ENCODE data around the gene BORCS5.

BORCS5 gene

DNA sequence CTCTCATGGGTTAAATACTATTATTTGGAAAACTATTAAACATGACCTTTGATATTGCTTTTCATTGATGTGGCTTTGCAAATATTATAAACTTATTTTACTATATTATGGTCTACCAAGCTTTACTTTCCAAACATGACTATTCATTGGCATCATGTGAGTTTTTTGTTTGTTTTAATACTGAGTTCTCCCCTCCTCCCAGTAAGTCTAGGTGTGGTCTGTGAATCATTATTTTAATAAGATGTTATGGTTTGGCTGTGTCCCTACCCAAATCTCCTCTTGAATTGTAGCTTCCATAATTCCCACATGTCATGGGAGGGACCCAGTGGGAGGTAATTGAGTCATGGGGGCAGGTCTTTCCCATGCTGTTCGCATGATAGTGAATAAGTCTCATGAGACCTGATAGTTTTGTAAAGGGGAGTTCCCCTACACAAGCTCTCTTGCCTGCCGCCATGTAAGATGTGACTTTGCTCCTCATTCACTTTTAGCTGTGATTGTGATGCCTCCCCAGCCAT, 80.0 kb downstream of the BORCS5 start:
- peak; percentile 67 for DNase-seq

DNA sequence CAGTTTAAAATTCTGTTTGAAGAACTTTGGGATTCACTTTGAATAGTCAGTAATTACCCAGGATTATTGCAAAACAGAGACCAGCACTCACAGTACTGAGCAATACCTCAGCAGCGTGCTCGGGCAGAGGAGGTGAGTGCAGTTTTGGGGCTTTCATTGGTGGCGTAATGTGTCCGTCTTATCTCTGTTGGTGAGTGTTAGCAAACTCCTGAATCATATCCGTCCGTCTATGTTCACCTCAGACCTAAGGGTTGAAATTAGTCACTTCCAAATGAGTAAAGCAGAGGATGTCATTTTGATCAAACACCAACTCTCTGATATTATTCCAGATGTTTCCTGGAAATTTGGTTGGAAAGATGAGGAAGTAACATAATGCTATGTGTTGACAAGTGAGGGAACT, 82.8 kb downstream of the BORCS5 start:
- DNase-seq, result no peak

DNA sequence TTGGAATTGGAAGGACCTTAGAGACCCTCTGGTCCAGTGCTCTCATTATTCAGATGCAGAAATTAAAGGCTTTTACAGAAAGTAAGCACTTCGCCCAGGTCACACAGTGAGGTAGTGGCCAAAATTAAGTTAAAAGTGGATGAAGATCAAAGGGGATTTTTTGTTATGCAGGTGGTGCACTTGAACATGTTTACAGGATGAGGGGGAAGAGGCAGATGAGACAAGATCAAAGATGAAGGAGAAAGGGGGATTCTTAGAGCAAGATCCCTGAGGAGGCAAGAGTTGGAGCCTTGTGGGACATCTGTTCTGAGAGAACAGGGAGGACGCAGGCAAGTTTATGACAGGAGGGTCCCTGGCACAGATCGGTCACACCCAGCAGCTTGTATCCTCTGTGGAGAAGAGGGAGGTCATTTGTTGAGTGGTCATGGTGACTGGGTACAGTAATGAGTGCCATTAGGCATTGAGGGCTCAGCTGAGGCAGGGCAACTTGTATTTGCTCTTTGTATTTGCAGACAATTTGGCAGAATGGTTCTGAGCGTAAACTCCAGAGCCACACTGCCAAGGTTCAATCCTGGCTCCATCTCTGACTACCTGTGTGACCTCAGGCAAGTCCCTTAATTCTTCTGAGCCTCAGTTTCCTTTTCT, 84.0 kb downstream of the BORCS5 start:
- DNase-seq, result no peak

DNA sequence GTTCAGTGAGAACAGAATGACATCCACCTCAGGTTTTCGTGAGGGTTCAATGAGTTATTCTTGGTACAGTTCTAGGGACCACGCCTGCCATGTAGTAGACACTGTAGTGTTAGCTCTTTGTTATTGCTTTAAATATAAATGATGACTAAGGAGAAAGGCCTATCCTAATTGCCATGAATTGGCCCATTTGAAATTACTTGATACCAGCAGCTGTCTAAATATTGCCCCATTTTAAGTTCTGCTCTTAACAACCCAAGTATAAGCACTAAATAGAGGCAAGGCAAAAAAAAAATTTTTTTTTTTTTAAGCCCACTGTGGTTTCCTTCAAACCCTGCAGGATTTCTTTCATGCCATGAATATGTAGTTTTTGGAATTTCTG, 84.5 kb downstream of the BORCS5 start:
- DNase-seq, result no peak

DNA sequence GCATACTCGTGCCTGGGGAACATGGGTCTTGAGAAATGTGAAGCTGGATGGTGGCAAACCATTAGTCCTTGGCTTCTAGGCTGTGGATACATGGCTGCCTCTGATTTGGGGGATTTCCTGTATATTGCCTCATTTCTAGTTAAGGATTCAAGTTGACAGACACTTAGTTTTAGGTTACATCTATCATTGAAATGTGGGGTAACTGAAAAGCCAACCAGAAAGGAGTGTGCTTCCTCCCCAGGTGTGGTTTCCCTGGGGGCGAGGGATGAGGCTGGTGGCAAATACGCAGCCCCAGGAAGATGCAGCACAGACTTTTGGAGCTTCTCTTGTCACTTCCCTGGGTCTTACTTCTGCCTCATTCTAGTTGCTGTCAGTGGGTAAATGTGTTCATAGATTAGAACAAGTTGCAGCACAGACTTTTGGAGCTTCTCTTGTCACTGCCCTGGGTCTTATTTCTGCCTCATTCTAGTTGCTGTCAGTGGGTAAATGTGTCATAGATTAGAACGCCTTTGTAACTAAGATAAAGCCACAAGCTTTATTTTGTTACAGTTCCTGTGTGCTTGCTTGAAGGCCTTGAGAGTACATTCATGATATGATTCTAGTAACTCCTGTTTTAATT, 85.1 kb downstream of the BORCS5 start:
- DNase-seq, result peak; percentile 19

DNA sequence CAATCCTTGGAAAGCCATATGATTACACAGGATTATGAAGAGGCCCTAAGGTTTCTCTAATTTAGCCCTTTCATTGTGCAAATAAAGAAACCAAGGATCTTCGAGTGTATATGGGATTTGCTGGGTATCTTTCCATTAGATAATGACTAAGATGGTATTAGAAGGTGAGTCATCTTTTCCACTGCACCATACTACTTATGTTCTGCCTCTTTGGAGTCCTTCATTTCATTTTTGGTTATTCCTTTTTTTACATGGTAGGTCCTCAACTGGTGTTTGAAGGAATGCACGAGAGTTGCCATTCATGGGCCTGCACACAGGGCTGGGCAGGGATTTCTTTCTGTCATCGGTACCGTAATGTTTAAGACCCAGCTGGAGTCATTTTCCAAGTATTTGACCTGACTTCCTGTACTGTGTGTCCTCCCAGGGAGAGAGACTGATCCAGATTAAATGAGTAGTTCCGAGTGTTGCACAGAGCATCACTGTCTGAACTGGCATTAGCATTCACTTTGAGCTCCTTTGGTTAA, 85.7 kb downstream of the BORCS5 start:
- DNase-seq, result peak; percentile 56

DNA sequence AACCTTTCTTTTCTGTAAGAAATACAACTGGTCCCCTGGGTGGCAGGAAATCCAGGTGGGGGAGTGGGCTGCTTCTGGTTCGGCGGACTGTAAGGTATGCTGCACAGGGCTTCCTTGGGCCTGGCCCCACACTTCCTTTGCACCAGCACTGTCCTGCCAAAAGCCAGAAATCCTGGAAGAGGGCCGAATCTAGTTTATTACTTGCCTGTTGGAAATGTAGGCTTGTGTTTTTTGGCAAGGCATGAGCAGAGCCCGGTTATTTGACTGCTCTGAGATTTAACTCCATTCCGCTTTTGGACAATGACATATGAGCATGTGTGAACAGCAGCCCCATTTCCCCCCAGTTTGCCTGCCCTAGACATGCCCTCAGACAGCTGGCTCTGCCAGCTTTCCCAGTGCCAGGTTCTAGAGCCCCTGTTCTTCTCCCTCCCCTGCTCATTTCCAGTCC, 86.6 kb downstream of the BORCS5 start:
- no peak for DNase-seq

DNA sequence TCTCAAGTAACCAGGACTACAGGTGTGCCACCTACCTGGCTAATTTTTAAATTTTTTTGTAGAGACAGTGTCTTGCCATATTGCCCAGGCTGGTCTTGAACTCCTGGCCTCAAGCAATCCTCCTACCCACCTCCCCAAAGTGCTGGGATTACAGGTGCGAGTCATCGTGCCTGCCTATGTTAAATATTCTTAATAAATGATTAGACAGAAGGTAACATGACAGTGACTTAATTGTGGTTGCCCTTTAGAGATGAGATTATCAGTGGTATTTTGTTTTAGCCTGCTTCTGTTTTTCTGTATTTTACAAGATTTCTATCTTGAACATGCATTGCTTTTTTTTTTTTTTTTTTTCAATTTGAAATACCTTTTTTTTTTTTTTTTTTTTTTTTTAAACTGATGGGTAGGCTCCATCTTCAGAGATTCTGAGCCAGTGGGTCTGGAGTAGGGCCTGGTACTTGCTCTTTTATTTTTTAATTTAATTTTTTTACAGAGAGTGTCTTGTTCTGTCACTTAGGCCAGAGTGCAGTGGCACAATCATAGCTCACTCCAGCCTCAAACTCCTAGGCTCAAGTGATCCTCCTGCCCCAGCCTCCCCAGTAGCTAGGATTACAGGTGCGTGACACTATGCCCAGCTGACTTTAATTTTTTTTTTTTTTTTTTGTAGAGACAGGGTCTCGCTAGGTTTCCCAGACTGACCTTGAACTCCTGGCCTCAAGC, 88.4 kb downstream of the BORCS5 start:
- no peak for DNase-seq

DNA sequence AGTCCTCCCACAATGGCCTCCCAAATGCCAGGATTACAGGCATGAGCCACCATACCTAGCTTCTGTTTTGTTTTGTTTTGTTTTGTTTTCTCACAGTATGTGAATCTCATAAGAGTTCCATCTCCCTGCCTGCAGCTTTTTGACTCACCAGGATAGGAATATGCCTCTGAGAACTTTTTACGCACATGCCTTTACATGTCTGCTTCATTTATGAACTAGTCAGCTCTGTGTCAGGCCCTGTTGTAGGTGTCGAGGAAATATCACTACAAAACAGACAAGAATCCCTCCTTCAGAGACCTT, 89.0 kb downstream of the BORCS5 start:
- no peak for DNase-seq

DNA sequence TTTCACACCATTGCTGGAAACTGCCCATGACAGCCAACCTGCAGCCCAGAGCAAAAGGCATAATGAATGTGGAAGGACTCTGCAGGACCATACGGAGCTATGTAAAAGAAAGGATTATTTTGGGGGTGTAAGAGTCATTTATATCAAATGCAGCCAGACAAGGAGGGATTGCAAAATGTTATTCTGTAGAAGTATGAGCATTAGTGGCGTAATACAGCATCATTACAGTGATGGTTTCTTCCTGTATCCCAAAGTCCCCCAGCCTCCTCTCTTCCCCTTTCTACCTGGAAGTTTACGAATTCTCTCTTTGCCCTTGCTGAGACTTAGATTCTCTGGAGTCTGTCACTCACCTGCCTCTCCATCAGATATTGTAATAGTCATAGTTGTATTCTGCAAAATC, 89.9 kb downstream of the BORCS5 start:
- DNase-seq, result no peak

DNA sequence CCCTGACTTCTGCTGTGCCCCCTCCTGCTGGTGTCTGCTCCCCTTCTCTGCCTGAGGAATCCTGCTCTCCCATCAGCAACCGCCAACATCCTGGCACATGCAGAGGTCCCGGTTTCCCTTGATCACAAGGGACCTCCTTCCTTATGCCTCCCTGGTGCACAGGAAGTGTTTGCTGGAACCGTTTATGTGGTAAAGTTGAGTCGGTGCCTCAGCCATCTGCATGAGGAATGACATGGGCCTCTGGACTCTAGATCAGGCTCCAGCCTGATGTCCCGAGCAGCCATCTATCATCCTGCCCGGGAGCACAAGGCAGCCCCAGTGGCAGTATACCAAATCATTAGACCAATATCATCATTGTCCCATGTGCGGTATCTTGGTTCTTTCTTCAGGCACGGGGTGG, 90.4 kb downstream of the BORCS5 start:
- DNase-seq, result no peak

DNA sequence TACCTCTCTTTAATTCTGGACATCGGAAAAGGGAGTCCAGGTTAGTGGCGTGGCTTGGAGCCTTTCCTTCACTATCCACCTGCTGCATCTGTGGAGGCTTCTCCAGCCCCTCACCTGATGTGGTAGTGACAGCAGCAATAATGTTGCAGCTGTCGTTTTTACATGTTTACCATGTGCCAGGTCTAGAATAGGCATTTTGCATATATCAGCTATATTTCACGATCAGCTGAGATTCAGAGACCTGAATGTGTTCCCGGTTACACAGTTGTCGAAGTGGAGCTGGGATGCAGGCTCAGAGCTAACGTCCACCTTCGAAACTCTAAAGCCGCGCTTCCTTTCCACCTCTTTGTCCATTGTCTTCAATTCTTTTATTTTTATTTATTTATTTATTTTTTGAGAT, 91.0 kb downstream of the BORCS5 start:
- DNase-seq, result no peak

DNA sequence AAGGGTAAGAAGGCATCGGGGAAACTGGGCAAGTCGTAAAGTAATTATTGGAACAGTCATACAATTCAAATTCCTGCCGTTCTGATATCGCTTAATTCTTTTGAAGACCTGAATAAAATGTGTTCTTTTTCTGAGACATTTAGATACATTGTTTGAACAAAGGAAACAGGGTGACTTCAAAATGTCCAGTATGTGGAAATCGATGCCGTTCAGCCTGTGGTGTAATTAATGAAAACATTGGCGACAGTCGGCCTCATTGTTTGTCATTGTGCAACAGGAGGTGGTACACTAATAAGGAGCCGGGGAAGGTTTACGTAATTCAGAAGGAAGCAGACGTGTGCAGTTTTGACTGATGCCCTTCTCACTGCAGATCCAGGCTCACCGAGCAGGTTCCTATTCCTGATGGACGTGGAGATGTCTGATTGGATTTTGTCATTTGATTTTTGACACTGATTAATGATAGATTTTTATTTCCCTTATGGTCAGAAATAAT, 92.7 kb downstream of the BORCS5 start:
- DNase-seq, result no peak

DNA sequence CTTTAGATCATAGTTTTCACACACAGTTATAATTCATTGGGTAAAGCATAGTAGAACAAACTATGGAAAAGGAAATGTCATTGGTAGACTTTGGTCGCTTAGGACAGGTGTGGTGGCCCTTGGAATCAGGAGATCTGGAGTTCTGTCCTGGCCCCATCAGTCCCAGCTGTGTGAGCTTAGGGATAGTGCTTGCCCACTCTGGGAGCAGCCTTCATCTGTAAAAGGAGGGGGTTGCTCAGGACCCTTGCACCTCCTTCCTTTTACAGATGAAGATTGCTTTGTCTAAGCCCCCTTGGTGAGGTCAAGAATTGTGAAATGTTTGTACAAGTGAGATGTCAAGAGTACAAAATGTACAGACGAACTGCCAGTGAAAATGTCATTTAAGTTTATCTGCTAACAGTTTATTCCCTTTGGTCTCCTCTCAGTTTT, 93.2 kb downstream of the BORCS5 start:
- DNase-seq, result no peak

DNA sequence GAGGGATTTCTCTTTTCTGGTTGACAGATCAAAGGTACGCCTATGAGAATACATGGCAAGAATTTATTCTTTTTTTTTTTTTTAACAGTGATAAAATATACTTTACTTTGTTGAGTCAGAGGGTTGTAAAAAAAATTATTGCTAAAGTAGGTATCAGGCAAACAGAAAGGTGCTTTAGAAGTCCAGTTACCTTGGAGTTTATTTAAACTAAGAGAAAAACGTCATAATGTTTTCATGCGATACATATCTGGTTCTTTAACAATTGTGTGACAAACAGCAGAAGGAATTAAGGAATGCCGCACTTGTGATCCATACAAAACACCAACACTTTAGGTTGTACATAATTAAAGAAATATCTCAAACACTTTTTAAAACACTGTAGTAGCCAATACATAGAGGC, 94.2 kb downstream of the BORCS5 start:
- no peak for DNase-seq

DNA sequence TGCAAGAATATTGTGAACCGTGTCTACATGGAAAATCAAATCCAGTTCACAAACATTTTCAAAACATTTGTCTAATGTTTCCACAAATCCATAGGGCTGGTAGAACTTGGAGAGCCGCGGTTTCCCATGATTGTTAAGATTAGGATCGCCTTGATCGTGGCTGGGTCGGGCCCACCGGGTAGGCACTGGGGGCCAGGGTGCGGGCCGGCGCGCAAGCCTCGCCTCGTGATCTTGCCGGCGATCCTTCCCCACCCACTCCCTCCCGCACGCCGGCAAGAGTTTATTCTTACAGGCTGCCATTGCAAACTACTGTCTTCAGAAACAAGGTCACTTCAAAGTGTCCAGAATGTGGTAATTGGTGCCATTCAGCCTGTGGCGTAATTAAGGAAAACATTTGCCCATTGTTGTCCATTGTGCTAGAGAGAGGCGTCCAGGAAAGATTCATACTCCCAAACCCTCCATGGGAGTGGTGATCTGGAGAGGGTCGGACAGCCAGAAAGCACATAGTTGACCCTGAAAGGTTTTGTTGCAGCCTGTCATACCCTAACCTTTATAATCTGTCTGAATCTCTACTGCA, 95.5 kb downstream of the BORCS5 start:
- DNase-seq, result no peak

DNA sequence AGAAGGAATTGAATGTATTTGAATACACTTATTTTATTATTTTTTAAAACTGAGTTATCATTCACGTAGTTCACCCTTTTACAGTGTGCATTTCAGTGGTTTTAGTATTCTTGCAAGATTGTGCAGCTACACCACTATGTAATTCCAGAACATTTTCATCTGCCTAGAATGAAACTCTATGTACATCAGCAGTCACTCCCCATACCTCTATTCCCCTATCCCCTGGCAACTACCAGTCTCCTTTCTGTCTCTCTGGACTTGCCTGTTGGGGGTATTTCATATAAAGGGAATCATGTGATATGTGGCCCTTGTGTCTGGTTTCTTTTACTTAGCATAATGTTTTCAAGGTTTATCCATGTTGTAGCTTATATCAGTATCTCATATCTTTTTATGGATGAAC, 96.8 kb downstream of the BORCS5 start:
- DNase-seq, result no peak

DNA sequence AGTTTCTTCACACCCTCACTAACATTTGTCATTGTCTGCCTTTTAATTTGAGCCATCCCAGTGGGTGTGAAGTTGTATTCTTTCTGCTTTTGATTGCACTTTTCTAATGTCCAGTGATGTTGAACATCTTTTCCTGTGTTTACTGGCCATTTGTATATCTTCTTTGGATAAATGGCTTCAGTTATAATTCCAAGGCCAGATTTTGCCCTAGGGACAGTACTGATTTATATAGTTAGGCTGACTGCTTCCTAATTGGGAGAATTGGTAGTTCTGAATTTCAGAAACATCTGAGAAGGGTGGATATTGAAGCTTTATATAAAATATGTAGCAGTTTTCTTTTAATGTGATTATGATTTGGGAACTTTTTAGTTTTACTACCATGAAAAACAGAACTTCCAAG, 97.4 kb downstream of the BORCS5 start:
- DNase-seq, result no peak

DNA sequence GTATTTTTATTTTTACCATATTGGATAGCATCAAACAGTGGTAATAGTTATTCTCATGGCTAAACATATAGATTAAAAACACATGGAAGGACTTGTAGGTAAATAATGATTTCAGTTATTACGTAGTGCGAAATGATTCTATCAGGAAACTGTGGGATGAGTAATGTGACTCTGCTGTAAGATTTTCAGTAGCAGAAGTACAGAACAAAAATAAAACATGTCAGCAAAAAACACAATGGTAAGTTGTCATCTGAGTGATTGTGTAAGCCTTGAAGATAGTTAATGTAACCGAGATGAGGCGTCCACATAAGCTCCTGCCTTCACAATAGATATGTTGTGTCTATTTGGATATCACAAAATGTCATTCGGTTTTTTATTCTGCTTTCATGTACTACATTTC, 99.8 kb downstream of the BORCS5 start:
- no peak for DNase-seq

DNA sequence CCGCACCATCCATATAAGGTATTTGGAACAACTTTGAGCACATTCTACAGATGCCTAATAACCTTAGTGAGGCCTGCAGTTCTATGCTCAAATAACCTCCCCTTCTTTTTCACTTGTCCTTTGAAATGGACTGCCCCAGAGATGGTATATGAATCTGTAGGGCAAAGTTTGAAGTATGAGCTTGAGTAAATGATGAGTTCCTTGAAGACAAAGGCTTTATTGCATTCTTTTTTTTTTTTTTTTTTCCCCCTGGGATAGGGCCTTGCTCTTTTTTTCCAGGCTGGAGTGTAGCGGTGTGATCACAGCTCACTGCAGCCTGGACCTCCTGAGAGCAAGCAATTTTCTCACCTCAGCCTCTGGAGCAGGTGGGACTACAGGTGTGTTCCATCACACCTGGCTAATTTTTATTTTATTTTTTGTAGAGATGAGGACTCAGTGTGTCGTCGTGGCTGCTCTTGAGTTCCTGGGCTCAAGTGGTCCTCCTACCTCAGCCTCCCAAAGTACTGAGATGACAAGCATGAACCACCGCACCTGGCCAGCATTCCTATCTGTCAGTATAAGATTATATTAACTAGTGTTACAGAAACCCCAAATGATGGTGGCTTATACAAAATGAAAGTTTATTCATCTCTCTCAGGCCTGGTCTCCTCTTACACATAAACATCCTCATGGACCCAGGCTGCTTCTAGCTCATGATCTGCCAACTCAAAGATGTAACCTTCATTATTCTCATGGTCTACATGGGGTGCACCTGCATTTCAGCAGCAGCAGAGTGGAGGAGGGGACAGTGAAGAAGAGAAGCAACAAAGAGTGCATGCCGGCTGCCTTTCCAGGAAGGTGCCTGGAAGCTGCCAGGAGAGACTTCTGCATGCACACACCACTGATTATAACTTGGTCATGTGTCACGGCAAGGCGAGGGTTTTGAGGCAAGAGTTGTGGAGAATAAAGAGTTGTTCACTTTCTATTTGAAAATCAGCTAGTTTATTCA, 104.4 kb downstream of the BORCS5 start:
- no peak for DNase-seq

DNA sequence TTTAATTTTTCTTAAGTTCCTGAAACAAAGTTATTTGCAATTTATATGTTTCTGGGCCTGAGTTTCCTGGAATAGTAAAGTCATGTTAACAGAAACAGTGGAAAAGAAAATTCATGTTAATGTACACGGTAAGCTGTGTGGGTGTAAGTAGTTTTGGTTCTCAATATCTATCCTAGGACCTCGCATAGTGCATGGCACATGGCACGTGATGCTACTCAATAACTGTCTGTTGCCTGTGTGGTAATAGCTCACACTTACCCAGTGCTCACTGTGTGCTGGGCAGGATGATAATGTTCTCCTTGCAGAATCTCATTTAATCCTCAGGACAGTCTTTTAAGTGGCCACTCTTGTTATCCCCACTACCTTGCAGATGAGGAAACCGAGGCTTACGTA, 105.0 kb downstream of the BORCS5 start:
- DNase-seq, result no peak

DNA sequence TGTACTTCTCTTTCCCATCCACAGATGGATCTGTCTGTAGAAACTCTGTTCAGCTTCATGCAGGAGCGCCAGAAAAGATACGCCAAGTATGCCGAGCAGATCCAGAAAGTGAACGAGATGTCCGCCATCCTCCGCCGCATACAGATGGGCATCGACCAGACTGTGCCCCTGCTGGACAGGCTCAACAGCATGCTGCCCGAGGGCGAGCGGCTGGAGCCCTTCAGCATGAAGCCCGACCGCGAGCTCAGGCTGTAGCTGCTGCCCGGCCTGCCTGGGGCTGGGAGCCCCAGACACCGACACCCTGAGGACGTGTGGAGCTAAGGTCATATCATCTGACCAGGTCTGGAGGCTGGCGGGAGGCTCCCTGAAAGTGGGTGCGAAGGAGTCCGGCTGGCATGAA, 108.6 kb downstream of the BORCS5 start:
- no peak for DNase-seq

Data from fibroblast of skin of back (primary cell).